Inflammatory macrophage (primary cell): ENCODE measurements around the gene BBOX1.
"Not testable (repeated sequence)": the region's sequence is repeated elsewhere in the genome, so short reads cannot be mapped to it uniquely, and the experiment has no call there.

Experiments
- DNase-seq, 2 donors: peaks; one replicate each; pipeline ENCODE4 v3.0.0-alpha.2; 2020 to 2022

BBOX1 gene

DNA sequence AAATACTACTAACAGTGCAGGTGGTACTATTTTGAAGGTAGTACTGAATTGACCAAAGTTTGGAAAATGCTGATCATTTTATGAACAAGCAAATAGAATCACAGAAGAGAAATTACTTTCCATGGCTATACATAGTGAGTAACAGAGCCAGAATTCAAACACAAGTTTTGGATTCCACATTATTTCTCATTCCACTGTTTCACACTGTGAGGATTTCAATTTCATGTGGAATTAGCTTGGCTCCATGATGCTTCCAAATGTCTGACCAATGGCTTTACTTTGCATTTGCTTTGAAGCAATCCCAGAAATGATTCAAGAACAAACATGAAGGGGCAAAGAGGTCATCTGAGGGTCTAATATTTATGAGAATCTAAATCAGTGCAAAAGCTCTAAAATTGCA is 98.1 kb downstream of the BBOX1 start:
- DNase-seq, result no peak

DNA sequence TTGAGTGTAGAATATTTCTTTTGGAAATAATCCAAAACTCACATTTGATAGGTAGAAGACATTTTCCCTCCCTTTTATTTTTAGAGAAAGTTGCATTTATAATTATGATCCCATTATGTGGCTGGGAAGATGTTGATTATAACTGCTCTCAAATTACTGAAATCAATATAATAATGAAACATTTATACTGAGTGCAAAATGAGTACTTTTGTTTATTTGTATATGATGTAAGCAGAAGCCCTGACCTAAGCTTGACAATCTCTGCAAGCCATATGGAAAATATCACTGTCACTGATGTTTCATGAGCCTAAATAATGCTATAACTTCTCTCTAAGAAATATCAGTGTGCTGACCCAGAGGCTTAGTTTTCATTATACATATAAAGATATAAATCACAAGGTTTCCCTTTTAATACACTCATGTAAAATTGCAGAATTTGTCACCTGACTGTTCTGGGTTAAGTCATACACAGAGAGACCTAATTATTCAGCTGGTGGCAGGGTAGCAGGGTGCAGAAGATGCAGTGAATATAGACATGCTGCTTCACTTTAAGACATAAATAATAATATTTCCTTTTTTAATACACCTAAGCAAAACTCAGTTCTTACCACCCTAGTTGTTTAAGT is 99.2 kb downstream of the BBOX1 start:
- DNase-seq, result no peak

DNA sequence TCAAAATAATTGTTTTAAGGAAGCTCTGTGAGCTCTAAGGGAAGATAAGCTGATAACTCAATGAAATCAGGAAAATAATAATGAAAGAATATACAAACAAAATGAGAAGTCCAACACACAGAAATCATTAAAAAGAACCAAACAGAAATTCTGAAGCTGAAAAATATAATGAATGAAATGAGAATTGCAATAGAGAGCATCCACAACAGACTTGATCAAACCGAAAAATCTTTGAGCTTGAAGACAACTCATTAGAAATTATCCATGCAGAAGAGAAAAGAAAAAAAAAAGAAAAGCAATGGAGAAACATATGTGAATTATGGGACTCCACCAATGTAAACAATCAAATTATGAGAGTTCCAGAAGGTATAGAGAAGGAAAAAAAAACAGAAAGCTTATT is 101.0 kb downstream of the BBOX1 start:
- DNase-seq, result no peak

DNA sequence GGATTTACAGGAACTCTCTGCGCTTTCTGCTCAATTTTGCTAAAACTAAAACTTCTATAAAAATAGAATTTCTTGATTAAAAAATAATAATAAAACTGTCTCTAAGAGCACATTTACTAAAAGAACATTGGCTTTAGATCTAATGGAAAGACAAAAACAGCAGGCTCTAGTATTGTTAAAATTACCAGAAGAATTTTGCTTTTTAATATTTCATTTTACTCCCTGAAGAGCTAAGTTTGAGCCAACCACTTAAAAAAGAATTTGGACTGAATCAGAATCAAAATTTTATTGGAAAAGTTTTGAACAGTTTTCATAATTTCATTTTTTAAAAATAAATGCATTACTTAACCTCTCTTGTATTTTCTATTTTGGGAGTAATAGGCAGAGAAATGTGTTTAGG is 107.3 kb downstream of the BBOX1 start:
- no peak for DNase-seq

DNA sequence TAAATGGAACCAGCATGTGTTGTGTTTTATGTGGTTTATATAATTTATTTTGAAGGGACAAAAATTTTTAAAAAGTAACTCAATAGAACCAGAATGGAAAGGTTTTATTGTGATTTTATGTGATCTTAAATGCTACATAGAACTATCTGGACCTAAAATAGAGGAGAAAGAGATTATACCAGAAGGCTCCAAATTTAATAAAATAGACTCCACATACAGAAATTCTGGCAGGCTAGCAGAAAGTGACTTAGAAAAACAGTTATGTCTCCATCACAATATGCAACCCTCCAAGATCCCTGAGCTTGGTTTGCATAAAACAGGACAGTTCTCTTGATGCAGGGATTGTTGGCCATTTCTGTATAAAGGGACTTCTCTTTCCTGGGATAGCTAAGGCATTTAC is 107.9 kb downstream of the BBOX1 start:
- DNase-seq, result no peak

DNA sequence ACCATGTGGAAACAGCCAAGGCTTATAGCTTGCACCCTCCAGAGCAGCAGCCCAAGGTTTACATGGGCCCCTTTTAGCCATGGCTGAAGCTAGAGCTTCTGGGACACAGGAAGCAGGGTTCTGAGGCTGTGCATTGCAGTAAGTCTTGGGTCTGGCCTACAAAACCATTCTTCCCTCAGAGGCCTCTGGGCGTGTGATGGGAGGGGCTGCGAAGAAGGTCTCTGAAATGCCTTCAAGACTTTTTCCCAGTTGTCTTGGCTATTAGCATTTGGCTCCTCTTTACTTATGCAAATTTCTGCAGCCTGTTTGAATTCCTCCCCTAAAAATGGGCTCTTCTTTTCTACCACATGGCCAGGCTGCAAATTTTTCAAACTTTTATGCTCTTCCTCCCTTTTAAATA is 109.5 kb downstream of the BBOX1 start:
- DNase-seq, result no peak

DNA sequence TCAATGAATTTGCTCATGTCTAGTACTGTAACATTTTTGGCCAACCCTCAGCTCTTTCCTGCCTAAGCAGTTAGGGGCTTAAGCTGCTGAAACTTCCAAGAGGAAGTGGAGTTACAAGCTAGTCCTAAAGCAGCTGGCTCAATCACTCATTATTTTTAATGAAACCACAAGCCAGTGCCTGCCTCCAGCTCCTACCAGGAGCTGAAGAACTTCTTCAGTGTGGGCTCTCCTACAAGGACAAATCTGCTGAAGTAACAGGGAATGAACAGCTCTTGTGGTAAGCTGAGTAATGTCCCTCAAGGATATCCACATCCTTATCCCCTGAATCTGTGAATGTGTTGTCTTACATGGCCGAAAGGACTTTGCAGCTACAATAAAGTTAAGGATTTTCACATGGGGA is 112.5 kb downstream of the BBOX1 start:
- no peak for DNase-seq

DNA sequence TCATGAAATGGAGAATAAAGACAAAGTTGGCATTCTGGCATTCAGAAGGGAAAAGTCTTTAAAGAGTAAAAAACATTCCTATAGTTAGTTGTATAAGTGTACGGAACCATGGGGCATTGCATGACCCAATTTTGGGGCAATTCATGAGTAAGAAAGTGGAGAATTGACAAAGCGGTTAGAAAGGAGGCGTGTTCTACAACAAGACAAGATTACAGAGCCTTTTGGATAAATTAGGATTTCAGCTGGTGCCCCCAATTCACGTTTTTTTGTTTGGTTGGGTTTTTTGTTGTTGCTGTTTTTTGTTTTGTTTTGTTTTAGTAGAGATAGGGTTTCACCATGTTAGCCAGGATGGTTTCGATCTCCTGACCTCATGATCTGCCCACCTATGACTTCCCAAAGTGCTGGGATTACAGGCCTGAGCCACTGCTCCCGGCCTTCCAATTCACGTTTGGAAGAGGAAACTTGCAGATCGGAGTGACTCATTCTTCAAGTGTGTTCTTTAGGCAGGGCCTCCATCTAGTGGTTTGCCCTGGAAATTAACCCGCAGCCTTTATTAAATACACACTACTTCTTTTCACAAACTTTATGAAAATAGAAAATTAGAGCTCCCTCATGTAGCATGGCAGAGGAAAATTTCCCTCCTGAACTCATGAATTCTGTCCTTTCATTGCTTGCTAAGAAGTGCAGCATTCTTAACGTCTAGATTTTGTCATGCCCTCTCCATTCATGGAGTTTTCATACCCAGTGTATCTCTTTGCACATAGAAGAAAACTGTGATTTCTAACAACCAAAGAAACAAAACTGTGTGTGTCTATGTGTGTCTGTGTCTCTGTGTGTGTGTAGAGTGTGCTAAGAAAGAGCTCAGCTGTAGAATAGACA is 118.1 kb downstream of the BBOX1 start:
- peak; percentile 19 to 39 for DNase-seq

DNA sequence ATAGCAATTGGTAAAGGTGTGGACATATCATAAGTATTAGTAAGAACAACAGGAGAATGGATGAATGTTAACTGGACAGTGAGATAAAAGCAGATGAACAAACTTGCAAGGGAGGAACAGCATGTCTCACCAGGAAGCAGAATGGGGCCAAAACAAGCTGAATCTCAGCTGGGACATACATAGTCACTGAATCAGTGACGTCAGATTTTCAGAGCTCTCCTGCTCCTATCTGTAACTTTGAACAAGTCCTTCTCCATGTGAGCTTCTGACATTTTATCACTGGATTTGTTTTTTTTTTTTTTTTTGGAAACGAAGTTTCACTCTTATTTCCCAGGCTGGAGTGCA is 118.7 kb downstream of the BBOX1 start:
- no peak for DNase-seq

DNA sequence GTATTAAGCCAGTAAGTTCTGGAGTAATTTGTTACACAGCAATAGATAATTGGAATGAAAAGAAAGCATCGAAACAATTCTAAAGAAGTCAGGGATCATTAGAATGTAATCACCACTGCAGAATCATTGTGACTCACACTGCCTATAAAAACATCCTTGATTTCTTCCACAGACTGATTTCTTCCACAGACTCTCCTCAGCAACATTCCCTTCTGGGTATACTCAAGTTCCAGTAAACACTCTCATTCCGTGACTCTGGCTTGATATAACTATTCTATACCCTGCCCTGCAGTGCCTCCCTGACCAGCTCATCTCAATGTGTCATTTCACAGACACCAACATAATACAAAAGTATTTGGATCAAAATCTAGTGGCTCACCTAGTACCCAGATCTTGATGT is 120.5 kb downstream of the BBOX1 start:
- DNase-seq, result no peak

DNA sequence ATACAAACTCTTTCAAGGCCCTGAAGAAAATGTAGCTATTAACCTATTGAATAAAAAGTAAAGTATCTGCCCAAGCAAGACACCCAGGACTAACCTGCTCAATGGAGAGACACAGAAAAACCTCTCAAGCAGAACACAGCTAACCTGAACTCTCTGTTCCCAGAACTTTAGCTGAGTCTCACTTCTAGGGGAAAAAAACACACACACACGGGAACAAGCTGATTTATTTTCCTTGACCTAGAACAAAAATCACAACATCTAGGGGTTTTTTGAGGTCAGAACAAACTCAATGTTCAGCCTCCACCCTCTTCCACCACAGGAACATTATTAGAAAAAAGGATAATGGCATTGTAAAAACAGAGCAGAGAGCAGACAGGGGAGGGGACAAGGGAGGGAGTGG is 121.6 kb downstream of the BBOX1 start:
- no peak for DNase-seq

DNA sequence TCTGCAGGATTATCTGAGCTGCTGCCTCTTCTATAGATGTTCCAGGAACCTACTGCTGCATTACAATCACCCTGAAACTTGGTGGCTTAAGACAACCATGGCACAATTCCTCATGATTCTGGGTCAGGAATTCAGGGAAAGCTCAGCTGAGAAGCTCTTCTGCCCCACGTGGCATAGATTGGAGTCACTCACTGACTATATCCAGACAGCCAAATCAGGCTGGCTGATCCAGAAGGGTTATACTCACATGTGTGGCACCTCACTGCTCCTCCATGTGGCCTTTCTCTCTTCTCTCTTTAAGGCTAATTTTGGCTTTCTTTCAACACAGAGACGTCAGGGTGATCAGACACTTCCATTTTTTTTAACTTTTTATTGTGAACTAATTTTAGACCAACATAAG is 125.5 kb downstream of the BBOX1 start:
- no peak for DNase-seq

DNA sequence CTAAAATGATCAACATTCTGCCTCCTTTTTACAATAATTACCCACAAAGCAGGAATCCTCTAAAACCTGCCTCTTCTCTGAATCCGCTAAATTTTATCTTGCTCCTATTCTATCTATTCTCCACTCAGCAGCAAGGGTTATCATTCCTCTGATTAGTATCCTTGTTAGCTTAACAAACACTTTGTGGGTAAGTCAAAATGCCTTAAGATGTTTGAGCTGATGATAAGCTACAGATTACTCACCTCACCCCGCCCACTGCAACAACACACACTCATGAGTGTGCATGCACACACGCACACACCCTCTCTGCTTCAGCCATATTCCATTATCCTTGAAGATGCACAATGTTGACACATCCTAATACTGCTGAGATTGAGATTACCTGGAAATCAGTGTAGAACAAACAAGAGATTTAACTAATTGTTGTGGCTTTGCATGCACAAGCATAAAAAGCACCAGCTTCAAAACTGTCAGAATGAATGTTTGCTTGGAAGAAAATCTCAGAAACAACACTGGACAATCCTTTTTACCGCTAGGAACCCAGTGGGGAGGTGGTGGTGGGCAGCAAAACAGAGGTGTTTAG is 130.9 kb downstream of the BBOX1 start:
- DNase-seq, result no peak

DNA sequence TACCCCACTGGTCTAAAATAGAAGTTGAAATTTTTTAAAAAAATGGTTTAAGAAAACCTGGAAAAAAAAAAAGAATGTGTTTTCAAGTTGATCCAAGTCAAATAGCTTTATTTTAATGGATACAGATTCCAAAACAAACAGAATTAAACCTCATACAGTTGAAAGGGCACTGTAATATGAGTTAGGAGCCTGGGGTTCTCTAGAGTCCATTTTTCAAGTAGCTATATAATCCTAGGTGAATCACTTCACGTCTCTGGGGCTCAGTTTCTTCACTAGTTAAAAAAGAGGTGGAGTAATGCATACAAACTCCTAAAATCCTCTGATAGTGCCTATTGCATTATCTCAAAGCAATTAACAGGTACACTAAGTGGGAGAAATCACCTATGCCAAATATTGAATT is 132.9 kb downstream of the BBOX1 start:
- DNase-seq, result no peak

DNA sequence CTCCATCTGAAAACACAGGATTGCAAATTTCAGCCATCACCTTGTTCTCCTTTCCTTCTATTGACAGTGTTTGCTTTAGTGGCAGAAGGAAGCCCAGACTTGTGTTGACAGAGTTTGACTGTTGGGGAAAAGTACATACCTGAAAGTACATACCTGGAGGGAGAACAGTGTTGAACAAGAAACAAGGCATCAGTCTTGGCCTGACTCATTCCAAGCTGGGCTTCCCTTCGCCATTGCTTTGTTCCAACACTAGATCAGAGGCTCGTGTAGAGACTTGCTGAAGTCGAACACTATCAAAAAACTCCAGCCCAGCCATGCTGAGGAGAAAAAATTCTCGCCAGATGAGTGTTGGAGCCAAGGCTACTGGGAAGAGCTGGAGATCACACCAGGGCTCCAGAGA is 133.4 kb downstream of the BBOX1 start:
- DNase-seq, result no peak

DNA sequence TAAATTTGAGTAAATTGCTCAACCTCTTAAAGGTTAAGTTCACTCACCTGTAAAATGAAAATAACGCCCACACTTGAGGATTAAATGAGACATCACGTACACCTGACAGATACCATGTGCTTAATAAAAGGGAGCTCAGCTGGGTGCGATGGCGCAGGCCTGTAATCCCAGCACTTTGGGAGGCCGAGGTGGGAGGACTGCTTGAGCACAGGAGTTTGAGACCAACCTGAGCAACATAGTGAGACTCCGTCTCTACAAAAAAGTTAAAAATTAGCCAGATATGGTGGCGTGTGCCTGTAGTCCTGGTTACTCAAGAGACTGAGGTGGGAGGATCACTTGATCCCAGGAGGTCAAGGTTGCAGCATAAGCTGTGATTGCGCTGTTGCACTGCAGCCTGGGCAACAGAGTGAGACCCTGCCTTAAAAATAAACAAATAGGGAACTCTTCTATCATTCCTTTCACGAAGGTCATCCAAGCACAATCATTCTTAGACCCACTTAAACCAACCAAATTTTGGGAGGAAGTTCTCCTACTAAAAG is 134.1 kb downstream of the BBOX1 start:
- no peak for DNase-seq

DNA sequence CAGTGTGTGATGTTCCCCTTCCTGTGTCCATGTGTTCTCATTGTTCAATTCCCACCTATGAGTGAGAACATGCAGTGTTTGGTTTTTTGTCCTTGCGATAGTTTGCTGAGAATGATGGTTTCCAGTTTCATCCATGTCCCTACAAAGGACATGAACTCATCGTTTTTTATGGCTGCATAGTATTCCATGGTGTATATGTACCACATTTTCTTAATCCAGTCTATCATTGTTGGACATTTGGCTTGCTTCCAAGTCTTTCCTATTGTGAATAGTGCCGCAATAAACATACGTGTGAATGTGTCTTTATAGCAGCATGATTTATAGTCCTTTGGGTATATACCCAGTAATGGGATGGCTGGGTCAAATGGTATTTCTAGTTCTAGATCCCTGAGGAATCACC is 134.9 kb downstream of the BBOX1 start:
- not testable (repeated sequence) for DNase-seq
